Endothelial cell of umbilical vein (primary cell): Measurements from ENCODE around the gene IL36B. TPM values are rescaled to one million over a fixed set of nuclear protein-coding genes. Genes with fewer than 3 reads are reported as not detected.

Source experiments
- BruUV-seq: library from RNA; stranded (reverse); fragments of 400-500 nt; replicated peaks from 2 replicates; lab custom pipeline; 2021; lab: Mats Ljungman, UMichigan
- CTCF ChIA-PET: fragments of 300-600, 350-600 bp; sonication (Branson Sonifier 250); formaldehyde crosslinking; loops from one replicate; lab custom pipeline; 2021; ENCODE audit warnings: antibody characterized with exemption, inconsistent platforms; lab: Charles Lee
- POLR2A ChIA-PET: fragments of 300-600, 350-600 bp; sonication (Branson Sonifier 250); formaldehyde crosslinking; loops from one replicate; lab custom pipeline; 2021; ENCODE audit warnings: antibody characterized with exemption, inconsistent platforms; lab: Charles Lee
- DNase-seq: peaks from one replicate; pipeline ENCODE4 v3.0.0-alpha.2; 2011; ENCODE audit warnings: low read depth, low spot score
- FAIRE-seq: peaks from 2 replicates; lab custom pipeline; 2011; peaks lifted over from hg19 to GRCh38; lab: Jason Lieb, UNC
- H2AFZ ChIP-seq: 2 replicates; pipeline ENCODE4 v1.6.0; 2012; ENCODE audit warnings: low read depth, low read length, control low read depth, inconsistent platforms
- H3K27ac ChIP-seq: 2 replicates; pipeline ENCODE4 v1.5.1; 2011; ENCODE audit warnings: low read depth, mild to moderate bottlenecking, control low read depth, low read length, moderate library complexity; ENCODE audit not compliant: insufficient read depth
- H3K27me3 ChIP-seq, 2 experiments: 2 replicates each; pipeline versions ENCODE4 v1.6.0 to v1.6.1; 2011; ENCODE audit warnings: low read length in 2 of 2, mixed read lengths in 1 of 2; ENCODE audit not compliant: control insufficient read depth in 2 of 2, insufficient read depth in 2 of 2
- H3K36me3 ChIP-seq, 2 experiments: 2 replicates in 1 of 2; 3 replicates in 1 of 2; pipeline ENCODE4 v1.5.1; 2011; ENCODE audit warnings: low read length in 2 of 2, mild to moderate bottlenecking in 1 of 2, moderate library complexity in 1 of 2; ENCODE audit not compliant: control insufficient read depth in 2 of 2, insufficient read depth in 2 of 2; ENCODE audit errors: extremely low read depth in 1 of 2
- H3K4me1 ChIP-seq: 3 replicates; pipeline ENCODE4 v1.5.1; 2011; ENCODE audit warnings: mild to moderate bottlenecking, low read length; ENCODE audit not compliant: control insufficient read depth, insufficient read depth; ENCODE audit errors: extremely low read depth
- H3K4me2 ChIP-seq: 2 replicates; pipeline ENCODE4 v1.6.1; 2011; ENCODE audit warnings: low read length, control low read depth, mixed read lengths; ENCODE audit not compliant: insufficient read depth
- H3K4me3 ChIP-seq, 3 experiments: fragments of 200-600 bp in 1 of 3; sonication (generic), shearing (Covaris generic) in 1 of 3; replicated peaks in 1 of 3; 2 replicates each; pipeline ENCODE4 v1.5.1; 2011 to 2016; ENCODE audit warnings: control low read depth in 3 of 3, low read length in 3 of 3, mild to moderate bottlenecking in 2 of 3, inconsistent platforms in 1 of 3, low read depth in 1 of 3, moderate library complexity in 1 of 3; ENCODE audit not compliant: insufficient read depth in 1 of 3
- H3K79me2 ChIP-seq: 2 replicates; pipeline ENCODE4 v1.6.0; 2012; ENCODE audit warnings: low read length, inconsistent platforms; ENCODE audit not compliant: control insufficient read depth, insufficient read depth
- H3K9ac ChIP-seq: replicated peaks from 2 replicates; pipeline ENCODE3; 2011; ENCODE audit warnings: low read length, control low read depth; ENCODE audit not compliant: insufficient read depth; ENCODE audit errors: extremely low read depth
- H3K9me1 ChIP-seq: replicated peaks from 3 replicates; pipeline ENCODE4 v1.6.0; 2011; ENCODE audit warnings: mild to moderate bottlenecking, low read length; ENCODE audit not compliant: control insufficient read depth, insufficient read depth; ENCODE audit errors: extremely low read depth
- H3K9me3 ChIP-seq: replicated peaks from 2 replicates; pipeline ENCODE4 v1.5.1; 2012; ENCODE audit warnings: low read length, inconsistent platforms; ENCODE audit not compliant: control insufficient read depth, insufficient read depth
- H4K20me1 ChIP-seq: replicated peaks from 2 replicates; pipeline ENCODE3; 2011; ENCODE audit warnings: mild to moderate bottlenecking, low read length; ENCODE audit not compliant: control insufficient read depth, insufficient read depth; ENCODE audit errors: extremely low read depth
- CTCF ChIP-seq, 2 donors: IDR thresholded peaks; 1 replicate in 1 of 2; 2 replicates in 1 of 2; pipeline ENCODE4 v1.5.1; 2011; ENCODE audit warnings: low read length in 2 of 2, mild to moderate bottlenecking in 2 of 2, moderate library complexity in 2 of 2, control low read depth in 1 of 2, inconsistent platforms in 1 of 2, low read depth in 1 of 2; ENCODE audit not compliant: insufficient read depth in 1 of 2; ENCODE audit errors: extremely low read depth in 1 of 2
- EZH2 ChIP-seq: IDR thresholded peaks from 2 replicates; pipeline ENCODE4 v1.6.1; 2012; ENCODE audit warnings: borderline replicate concordance, low read depth, mild to moderate bottlenecking, moderate library complexity, low read length, inconsistent platforms; ENCODE audit not compliant: severe bottlenecking
- FOS ChIP-seq: IDR thresholded peaks from 2 replicates; pipeline ENCODE4 v1.6.1; 2011; ENCODE audit warnings: mild to moderate bottlenecking, low read length, moderate library complexity, borderline replicate concordance; ENCODE audit not compliant: insufficient read depth
- GATA2 ChIP-seq: IDR thresholded peaks from 2 replicates; pipeline ENCODE4 v1.7.0; 2011; ENCODE audit warnings: low read depth, mild to moderate bottlenecking, moderate library complexity, mixed read lengths, low read length; ENCODE audit not compliant: insufficient read length, insufficient read depth
- POLR2AphosphoS5 ChIP-seq: IDR thresholded peaks from 2 replicates; pipeline ENCODE4 v1.6.1; 2012; ENCODE audit warnings: low read depth, mild to moderate bottlenecking, control low read depth, low read length, moderate library complexity; ENCODE audit not compliant: insufficient read depth
- dilution Hi-C: fragments of 300-500 bp; cut with MboI; formaldehyde crosslinking; loops from one replicate; pipeline ENCODE4 v1.15.0; 2019; ENCODE audit warnings: low sequenced_read_pairs; ENCODE audit not compliant: extremely low pct_ligation_motif_present
- intact Hi-C: fragments of 100-400 bp; cut with micrococcal nuclease; formaldehyde crosslinking; loops from one replicate; pipeline ENCODE4 v1.10.0; 2022
- polyA plus RNA-seq, 4 experiments: library from polyadenylated mRNA; depleted of rRNA in 3 of 4; stranded (reverse) in 3 of 4; unstranded in 1 of 4; fragments of >200 nt; gene quantifications; 2 replicates each; pipeline versions ENCODE4 v1.2.1 to v1.2.3, GENCODE V29; 2011 to 2012; ENCODE audit warnings: missing spikeins in 1 of 4
- total RNA-seq: library from RNA; stranded (reverse); gene quantifications from 2 replicates; pipeline ENCODE4 v1.2.3, GENCODE V29; 2021

Gene IL36B
- total and polyA plus RNA-seq, 2 donors (not counting 3 experiments of a cell fraction or from before 2014, with no cell fraction given), result not detected

GRCh38 chr2:113039158-113039557 lies 13.5 kb downstream of the IL36B start:
- no peak overlapping the region for H3K4me3 ChIP-seq
- H4K20me1 ChIP-seq, result no peaks in the 10 kb centered on the region
- BruUV-seq, result no TSS peak
- no peaks in the 10 kb centered on the region for H3K9me1 ChIP-seq
- H3K4me1 ChIP-seq, result no peaks in the 10 kb centered on the region
- H3K4me2 ChIP-seq, result no peak overlapping the region
- H3K9ac ChIP-seq, result no peak overlapping the region
- H3K9me3 ChIP-seq, result no peaks in the 10 kb centered on the region
- H3K79me2 ChIP-seq, result no peaks in the 10 kb centered on the region
- no peak for TF ChIP-seq EZH2
- no peak for TF ChIP-seq CTCF (IDR thresholded peaks at IDR 0.05; ENCODE audit: extremely low read depth in 1 of 2, insufficient read depth in 1 of 2, low read depth in 1 of 2, low read length in 2 of 2)
- TF ChIP-seq GATA2, result no peak
- TF ChIP-seq POLR2AphosphoS5, result no peak
- DNase-seq (no peak), FAIRE-seq (no peak)
- CTCF ChIA-PET, result no interaction called here
- H2AFZ ChIP-seq, result no peak overlapping the region
- dilution Hi-C loops (no loop called here), intact Hi-C loops (no loop called here)
- peaks cover 0 to 3% of the 10 kb centered on the region in 2 experiments for H3K27me3 ChIP-seq
- H3K27ac ChIP-seq, result no peak overlapping the region
- POLR2A ChIA-PET, result no interaction called here
- H3K36me3 ChIP-seq, result no peaks in the 10 kb centered on the region

- Histone ChIP-seq H3K9me1 (no peaks in the 10 kb centered on the region), H3K36me3 (no peaks in the 10 kb centered on the region), H4K20me1 (no peaks in the 10 kb centered on the region), H3K9me3 (no peaks in the 10 kb centered on the region), H3K4me2 (no peak overlapping the region), H3K4me3 (no peak overlapping the region), H3K27ac (no peak overlapping the region), H3K4me1 (no peaks in the 10 kb centered on the region), H2AFZ (no peak overlapping the region), H3K9ac (no peak overlapping the region), H3K79me2 (no peaks in the 10 kb centered on the region), H3K27me3 (peaks cover 0 to 3% of the 10 kb centered on the region in 2 experiments)
- POLR2A ChIA-PET, result no interaction called here
- DNase-seq (no peak), FAIRE-seq (no peak)
- intact Hi-C loops (no loop called here), dilution Hi-C loops (no loop called here)
- no TSS peak for BruUV-seq
- CTCF ChIA-PET, result no interaction called here
- TF ChIP-seq FOS, result no peak
Observed at GRCh38 chr2:113038291-113038690, 14.4 kb downstream of the IL36B start.
